WTC11 (cell line): ENCODE results near the gene DNAJC12. TPM values are rescaled to one million over a fixed set of nuclear protein-coding genes. Genes with fewer than 3 reads are reported as not detected.

Experiments
- ATAC-seq: fragments of 200-7000 bp; cut with Tn5 transposase; 2 replicates; pipeline ENCODE4 v1.10.0; 2021; ENCODE audit warnings: mild to moderate bottlenecking, moderate library complexity
- CTCF ChIA-PET: fragments of 300-600 bp; sonication (Branson Sonifier 250); formaldehyde crosslinking; loops from one replicate; lab custom pipeline; 2021; ENCODE audit warnings: antibody characterized with exemption; lab: Charles Lee
- POLR2A ChIA-PET: fragments of 350-600 bp; sonication (Branson Sonifier 250); formaldehyde crosslinking; loops from one replicate; lab custom pipeline; 2021; ENCODE audit warnings: antibody characterized with exemption; lab: Charles Lee
- DNase-seq: peaks from one replicate; pipeline ENCODE4 v3.0.0; 2021; ENCODE audit warnings: low spot score
- H3K27ac Mint-ChIP-seq: 2 replicates; pipeline ENCODE4 v1.8.0; 2021; ENCODE audit warnings: mixed read lengths
- H3K27me3 Mint-ChIP-seq: 2 replicates; pipeline ENCODE4 v1.8.0; 2021; ENCODE audit warnings: low read depth, mild to moderate bottlenecking, moderate library complexity, mixed read lengths
- H3K36me3 Mint-ChIP-seq: 2 replicates; pipeline ENCODE4 v1.8.0; 2021; ENCODE audit warnings: mixed read lengths
- H3K4me1 Mint-ChIP-seq: 2 replicates; pipeline ENCODE4 v1.8.0; 2022; ENCODE audit warnings: mixed read lengths
- H3K4me3 Mint-ChIP-seq: 2 replicates; pipeline ENCODE4 v1.8.0; 2021; ENCODE audit warnings: mild to moderate bottlenecking, moderate library complexity, mixed read lengths
- H3K9me3 Mint-ChIP-seq: 2 replicates; pipeline ENCODE4 v1.8.0; 2021; ENCODE audit warnings: mixed read lengths
- ATF6 ChIP-seq: sonication (generic); formaldehyde crosslinking; IDR thresholded peaks from 2 replicates; pipeline ENCODE4 v1.8.1; 2023; ENCODE audit warnings: mild to moderate bottlenecking, missing genetic modification reagents
- CREM ChIP-seq: sonication (generic); formaldehyde crosslinking; IDR thresholded peaks from 2 replicates; pipeline ENCODE4 v1.8.1; 2022; ENCODE audit warnings: mild to moderate bottlenecking, missing genetic modification reagents, moderate library complexity
- E2F1 ChIP-seq: sonication (generic); formaldehyde crosslinking; IDR thresholded peaks from 2 replicates; pipeline ENCODE4 v1.8.0; 2022; ENCODE audit warnings: mild to moderate bottlenecking, missing genetic modification reagents
- ELF4 ChIP-seq: sonication (generic); formaldehyde crosslinking; IDR thresholded peaks from 2 replicates; pipeline ENCODE4 v1.8.1; 2022; ENCODE audit warnings: low read depth, mild to moderate bottlenecking, moderate library complexity, missing genetic modification reagents
- FOXJ3 ChIP-seq: sonication (generic); formaldehyde crosslinking; IDR thresholded peaks from 2 replicates; pipeline ENCODE4 v1.9.0; 2021; ENCODE audit warnings: missing genetic modification reagents, mild to moderate bottlenecking, borderline replicate concordance
- MAX ChIP-seq: sonication (generic); formaldehyde crosslinking; IDR thresholded peaks from 2 replicates; pipeline ENCODE4 v1.8.0; 2022; ENCODE audit warnings: mild to moderate bottlenecking, missing genetic modification reagents
- NR2C2 ChIP-seq: sonication (generic); formaldehyde crosslinking; IDR thresholded peaks from 2 replicates; pipeline ENCODE4 v1.8.0; 2022; ENCODE audit warnings: mild to moderate bottlenecking, missing genetic modification reagents
- TP53 ChIP-seq: sonication (generic); formaldehyde crosslinking; IDR thresholded peaks from 2 replicates; pipeline ENCODE4 v1.8.1; 2023; ENCODE audit warnings: mild to moderate bottlenecking, missing genetic modification reagents
- ZNF121 ChIP-seq: sonication (generic); formaldehyde crosslinking; IDR thresholded peaks from 2 replicates; pipeline ENCODE4 v1.8.0; 2023; ENCODE audit warnings: missing genetic modification reagents
- ZNF317 ChIP-seq: sonication (generic); formaldehyde crosslinking; IDR thresholded peaks from 2 replicates; pipeline ENCODE4 v1.8.1; 2023; ENCODE audit warnings: low read depth, mild to moderate bottlenecking, moderate library complexity, missing genetic modification reagents, borderline replicate concordance
- ZNF671 ChIP-seq: fragments of 250-450 bp; sonication (Bioruptor Pico); IDR thresholded peaks from 2 replicates; pipeline ENCODE4 v1.8.0; 2021; ENCODE audit warnings: mild to moderate bottlenecking
- total RNA-seq: library from RNA; stranded (reverse); gene quantifications from 3 replicates; pipeline ENCODE4 v1.2.3, GENCODE V29; 2021
- TF ChIP-seq, protein P1 (sequence below): sonication (generic); formaldehyde crosslinking; IDR thresholded peaks from 2 replicates; pipeline ENCODE4 v1.8.0; 2022; ENCODE audit warnings: mild to moderate bottlenecking, missing genetic modification reagents
- TF ChIP-seq, protein P2 (sequence below): fragments of 250-450 bp; sonication (Bioruptor Pico); IDR thresholded peaks from 2 replicates; pipeline ENCODE4 v1.8.0; 2021; ENCODE audit warnings: mild to moderate bottlenecking
- TF ChIP-seq, protein P3 (sequence below): sonication (generic); formaldehyde crosslinking; IDR thresholded peaks from 2 replicates; pipeline ENCODE4 v1.8.0; 2022; ENCODE audit warnings: missing genetic modification reagents

DNAJC12 gene
- total RNA-seq, 1 experiment from 2014 or later: 0.94 TPM

DNA sequence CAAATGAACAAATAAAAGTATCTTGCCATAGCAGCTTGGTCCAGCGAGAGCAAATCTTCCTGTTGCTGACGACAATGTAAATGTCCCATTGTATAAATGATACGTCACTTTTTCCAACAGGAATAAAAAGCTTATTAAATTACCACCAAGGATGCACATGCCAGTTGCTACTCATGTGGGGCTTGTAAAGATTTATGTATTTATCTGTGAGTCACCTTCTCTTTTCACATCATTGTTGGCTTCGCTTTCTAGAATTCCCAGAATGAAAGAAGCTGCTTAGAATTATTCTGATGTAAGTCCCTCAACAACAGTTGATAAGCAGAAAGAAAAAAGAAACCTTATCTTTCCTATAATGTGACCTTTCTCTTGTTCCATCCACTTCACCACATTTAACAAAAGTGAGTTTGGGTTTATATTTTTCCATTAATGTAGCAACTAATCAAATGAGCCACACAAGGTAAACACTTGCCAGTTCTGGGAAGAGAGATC, 22.4 kb downstream of the DNAJC12 start (continued):
- TF ChIP-seq TP53 (CRISPR knock-in tag): no peak

- Mint-ChIP-seq H3K27ac (no peak overlapping the region), H3K4me3 (no peak overlapping the region), H3K27me3 (no peaks in the 10 kb centered on the region), H3K9me3 (peaks cover 10% of the 10 kb centered on the region), H3K4me1 (peaks cover 24% of the 10 kb centered on the region), H3K36me3 (peaks cover 3% of the 10 kb centered on the region; the same call in 1 of the 2 replicates)
- ATAC-seq (no peak), DNase-seq (no peak)
- POLR2A ChIA-PET: no interaction called here
- CTCF ChIA-PET: interaction anchor here (0.6 to 2.1 kb wide), 2 partner anchors 24 to 73 kb away, joined by 6 to 9 read pairs; no protein-coding TSS in a partner anchor
- no peak for TF ChIP-seq ZNF671 (CRISPR knock-in tag)
- TF ChIP-seq FOXJ3: no peak
- no peak for TF ChIP-seq E2F1 (CRISPR knock-in tag)
- no peak for TF ChIP-seq ELF4
- TF ChIP-seq, protein P1, sequence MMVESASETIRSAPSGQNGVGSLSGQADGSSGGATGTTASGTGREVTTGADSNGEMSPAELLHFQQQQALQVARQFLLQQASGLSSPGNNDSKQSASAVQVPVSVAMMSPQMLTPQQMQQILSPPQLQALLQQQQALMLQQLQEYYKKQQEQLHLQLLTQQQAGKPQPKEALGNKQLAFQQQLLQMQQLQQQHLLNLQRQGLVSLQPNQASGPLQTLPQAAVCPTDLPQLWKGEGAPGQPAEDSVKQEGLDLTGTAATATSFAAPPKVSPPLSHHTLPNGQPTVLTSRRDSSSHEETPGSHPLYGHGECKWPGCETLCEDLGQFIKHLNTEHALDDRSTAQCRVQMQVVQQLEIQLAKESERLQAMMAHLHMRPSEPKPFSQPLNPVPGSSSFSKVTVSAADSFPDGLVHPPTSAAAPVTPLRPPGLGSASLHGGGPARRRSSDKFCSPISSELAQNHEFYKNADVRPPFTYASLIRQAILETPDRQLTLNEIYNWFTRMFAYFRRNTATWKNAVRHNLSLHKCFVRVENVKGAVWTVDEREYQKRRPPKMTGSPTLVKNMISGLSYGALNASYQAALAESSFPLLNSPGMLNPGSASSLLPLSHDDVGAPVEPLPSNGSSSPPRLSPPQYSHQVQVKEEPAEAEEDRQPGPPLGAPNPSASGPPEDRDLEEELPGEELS (CRISPR knock-in tag): no peak
- no peak for TF ChIP-seq ATF6 (CRISPR knock-in tag)
- TF ChIP-seq CREM (CRISPR knock-in tag): no peak
- no peak for TF ChIP-seq TP53 (CRISPR knock-in tag)
- TF ChIP-seq NR2C2 (CRISPR knock-in tag): no peak
- TF ChIP-seq, protein P2, sequence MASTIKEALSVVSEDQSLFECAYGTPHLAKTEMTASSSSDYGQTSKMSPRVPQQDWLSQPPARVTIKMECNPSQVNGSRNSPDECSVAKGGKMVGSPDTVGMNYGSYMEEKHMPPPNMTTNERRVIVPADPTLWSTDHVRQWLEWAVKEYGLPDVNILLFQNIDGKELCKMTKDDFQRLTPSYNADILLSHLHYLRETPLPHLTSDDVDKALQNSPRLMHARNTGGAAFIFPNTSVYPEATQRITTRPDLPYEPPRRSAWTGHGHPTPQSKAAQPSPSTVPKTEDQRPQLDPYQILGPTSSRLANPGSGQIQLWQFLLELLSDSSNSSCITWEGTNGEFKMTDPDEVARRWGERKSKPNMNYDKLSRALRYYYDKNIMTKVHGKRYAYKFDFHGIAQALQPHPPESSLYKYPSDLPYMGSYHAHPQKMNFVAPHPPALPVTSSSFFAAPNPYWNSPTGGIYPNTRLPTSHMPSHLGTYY (CRISPR knock-in tag): no peak
- no peak for TF ChIP-seq ZNF121 (CRISPR knock-in tag)
- TF ChIP-seq ZNF317 (CRISPR knock-in tag): no peak
- TF ChIP-seq, protein P3, sequence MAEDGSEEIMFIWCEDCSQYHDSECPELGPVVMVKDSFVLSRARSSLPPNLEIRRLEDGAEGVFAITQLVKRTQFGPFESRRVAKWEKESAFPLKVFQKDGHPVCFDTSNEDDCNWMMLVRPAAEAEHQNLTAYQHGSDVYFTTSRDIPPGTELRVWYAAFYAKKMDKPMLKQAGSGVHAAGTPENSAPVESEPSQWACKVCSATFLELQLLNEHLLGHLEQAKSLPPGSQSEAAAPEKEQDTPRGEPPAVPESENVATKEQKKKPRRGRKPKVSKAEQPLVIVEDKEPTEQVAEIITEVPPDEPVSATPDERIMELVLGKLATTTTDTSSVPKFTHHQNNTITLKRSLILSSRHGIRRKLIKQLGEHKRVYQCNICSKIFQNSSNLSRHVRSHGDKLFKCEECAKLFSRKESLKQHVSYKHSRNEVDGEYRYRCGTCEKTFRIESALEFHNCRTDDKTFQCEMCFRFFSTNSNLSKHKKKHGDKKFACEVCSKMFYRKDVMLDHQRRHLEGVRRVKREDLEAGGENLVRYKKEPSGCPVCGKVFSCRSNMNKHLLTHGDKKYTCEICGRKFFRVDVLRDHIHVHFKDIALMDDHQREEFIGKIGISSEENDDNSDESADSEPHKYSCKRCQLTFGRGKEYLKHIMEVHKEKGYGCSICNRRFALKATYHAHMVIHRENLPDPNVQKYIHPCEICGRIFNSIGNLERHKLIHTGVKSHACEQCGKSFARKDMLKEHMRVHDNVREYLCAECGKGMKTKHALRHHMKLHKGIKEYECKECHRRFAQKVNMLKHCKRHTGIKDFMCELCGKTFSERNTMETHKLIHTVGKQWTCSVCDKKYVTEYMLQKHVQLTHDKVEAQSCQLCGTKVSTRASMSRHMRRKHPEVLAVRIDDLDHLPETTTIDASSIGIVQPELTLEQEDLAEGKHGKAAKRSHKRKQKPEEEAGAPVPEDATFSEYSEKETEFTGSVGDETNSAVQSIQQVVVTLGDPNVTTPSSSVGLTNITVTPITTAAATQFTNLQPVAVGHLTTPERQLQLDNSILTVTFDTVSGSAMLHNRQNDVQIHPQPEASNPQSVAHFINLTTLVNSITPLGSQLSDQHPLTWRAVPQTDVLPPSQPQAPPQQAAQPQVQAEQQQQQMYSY (CRISPR knock-in tag): no peak
- TF ChIP-seq MAX: no peak
Measured at GRCh38 chr10:67812007-67812406, 26.0 kb downstream of the DNAJC12 start.
